CD4-positive, alpha-beta T cell treated with Interleukin-17A for 4 hours (primary cell): ENCODE measurements around the gene MAPK11.
A peak's percentile ranks its signal among the peaks of the same experiment; 100 is the strongest.

Source experiments
- DNase-seq: peaks from one replicate; pipeline ENCODE4 v3.0.0-alpha.2; 2020; ENCODE audit warnings: mixed read lengths

Gene MAPK11

GRCh38 chr22:50269970-50270665 lies at the start of gene MAPK11:
TSS of gene MAPK11 (minus strand) at chr22:50270380. CDS start at chr22:50270292, 88 bp downstream.
- DNase-seq = peak; percentile 83

GRCh38 chr22:50319503-50319951 lies 49.3 kb upstream of the MAPK11 start:
- DNase-seq = no peak

GRCh38 chr22:50318698-50319411 lies 48.7 kb upstream of the MAPK11 start:
- DNase-seq = no peak

- no peak for DNase-seq
Measured at GRCh38 chr22:50318356-50318697, 48.1 kb upstream of the MAPK11 start.

GRCh38 chr22:50317674-50318073 lies 47.5 kb upstream of the MAPK11 start:
- no peak for DNase-seq

GRCh38 chr22:50317178-50317577 lies 47.0 kb upstream of the MAPK11 start:
- no peak for DNase-seq

- DNase-seq = no peak
Measured at GRCh38 chr22:50316114-50317065, 46.2 kb upstream of the MAPK11 start.

- DNase-seq = no peak
Measured at GRCh38 chr22:50315289-50316113, 45.3 kb upstream of the MAPK11 start.

- peak; percentile 86 for DNase-seq
Measured at GRCh38 chr22:50314455-50315288, 44.5 kb upstream of the MAPK11 start.

GRCh38 chr22:50314081-50314454 lies 43.9 kb upstream of the MAPK11 start:
- DNase-seq = no peak

GRCh38 chr22:50313600-50313999 lies 43.4 kb upstream of the MAPK11 start:
- DNase-seq = no peak

GRCh38 chr22:50313021-50313420 lies 42.8 kb upstream of the MAPK11 start:
- no peak for DNase-seq

GRCh38 chr22:50312371-50312770 lies 42.2 kb upstream of the MAPK11 start:
- no peak for DNase-seq

GRCh38 chr22:50311606-50312351 lies 41.6 kb upstream of the MAPK11 start:
- DNase-seq = no peak

- no peak for DNase-seq
Measured at GRCh38 chr22:50310949-50311444, 40.8 kb upstream of the MAPK11 start.

GRCh38 chr22:50310031-50310722 lies 40.0 kb upstream of the MAPK11 start:
- no peak for DNase-seq

GRCh38 chr22:50309601-50309991 lies 39.4 kb upstream of the MAPK11 start:
- no peak for DNase-seq

GRCh38 chr22:50308986-50309600 lies 38.9 kb upstream of the MAPK11 start:
- DNase-seq = no peak

- DNase-seq = no peak
Measured at GRCh38 chr22:50308597-50308935, 38.4 kb upstream of the MAPK11 start.
